Endothelial cell of umbilical vein (primary cell): Measurements from ENCODE around the gene MGME1.

Source experiments
- EZH2 ChIP-seq: IDR thresholded peaks from 2 replicates; pipeline ENCODE4 v1.6.1; 2012; ENCODE audit warnings: borderline replicate concordance, low read depth, mild to moderate bottlenecking, moderate library complexity, low read length, inconsistent platforms; ENCODE audit not compliant: severe bottlenecking
- FOS ChIP-seq: IDR thresholded peaks from 2 replicates; pipeline ENCODE4 v1.6.1; 2011; ENCODE audit warnings: mild to moderate bottlenecking, low read length, moderate library complexity, borderline replicate concordance; ENCODE audit not compliant: insufficient read depth
- MAX ChIP-seq: IDR thresholded peaks from 2 replicates; pipeline ENCODE4 v1.6.1; 2011; ENCODE audit not compliant: insufficient read depth, insufficient read length
- POLR2A ChIP-seq: IDR thresholded peaks from 2 replicates; pipeline ENCODE4 v1.6.1; 2012; ENCODE audit warnings: low read depth, mild to moderate bottlenecking, control low read depth, low read length
- POLR2AphosphoS5 ChIP-seq: IDR thresholded peaks from 2 replicates; pipeline ENCODE4 v1.6.1; 2012; ENCODE audit warnings: low read depth, mild to moderate bottlenecking, control low read depth, low read length, moderate library complexity; ENCODE audit not compliant: insufficient read depth
- TF ChIP-seq, protein P1 (sequence below), 2 donors: IDR thresholded peaks; 1 replicate in 1 of 2; 2 replicates in 1 of 2; pipeline ENCODE4 v1.5.1; 2011; ENCODE audit warnings: low read length in 2 of 2, mild to moderate bottlenecking in 2 of 2, moderate library complexity in 2 of 2, control low read depth in 1 of 2, inconsistent platforms in 1 of 2, low read depth in 1 of 2; ENCODE audit not compliant: insufficient read depth in 1 of 2; ENCODE audit errors: extremely low read depth in 1 of 2

DNA sequence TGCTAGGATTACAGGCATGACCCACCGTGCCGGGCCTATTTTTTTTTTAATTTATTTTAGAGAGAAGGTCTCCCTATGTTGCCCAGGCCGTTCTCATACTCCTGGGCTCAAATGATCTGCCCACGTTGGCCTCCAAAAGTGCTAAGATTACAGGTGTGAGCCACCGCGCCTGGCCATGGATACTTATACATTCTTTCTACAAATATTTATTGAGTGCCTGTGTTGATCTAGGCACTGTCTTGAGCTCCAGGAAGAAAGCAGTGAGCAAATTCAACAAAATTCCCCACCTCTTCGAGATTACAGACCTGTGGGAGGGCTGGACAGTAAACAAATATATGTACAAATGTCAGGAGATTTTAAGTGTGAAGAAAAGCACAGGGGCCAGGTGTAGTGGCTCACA lies 37.9 kb downstream of the MGME1 start:
- TF ChIP-seq, protein P1, sequence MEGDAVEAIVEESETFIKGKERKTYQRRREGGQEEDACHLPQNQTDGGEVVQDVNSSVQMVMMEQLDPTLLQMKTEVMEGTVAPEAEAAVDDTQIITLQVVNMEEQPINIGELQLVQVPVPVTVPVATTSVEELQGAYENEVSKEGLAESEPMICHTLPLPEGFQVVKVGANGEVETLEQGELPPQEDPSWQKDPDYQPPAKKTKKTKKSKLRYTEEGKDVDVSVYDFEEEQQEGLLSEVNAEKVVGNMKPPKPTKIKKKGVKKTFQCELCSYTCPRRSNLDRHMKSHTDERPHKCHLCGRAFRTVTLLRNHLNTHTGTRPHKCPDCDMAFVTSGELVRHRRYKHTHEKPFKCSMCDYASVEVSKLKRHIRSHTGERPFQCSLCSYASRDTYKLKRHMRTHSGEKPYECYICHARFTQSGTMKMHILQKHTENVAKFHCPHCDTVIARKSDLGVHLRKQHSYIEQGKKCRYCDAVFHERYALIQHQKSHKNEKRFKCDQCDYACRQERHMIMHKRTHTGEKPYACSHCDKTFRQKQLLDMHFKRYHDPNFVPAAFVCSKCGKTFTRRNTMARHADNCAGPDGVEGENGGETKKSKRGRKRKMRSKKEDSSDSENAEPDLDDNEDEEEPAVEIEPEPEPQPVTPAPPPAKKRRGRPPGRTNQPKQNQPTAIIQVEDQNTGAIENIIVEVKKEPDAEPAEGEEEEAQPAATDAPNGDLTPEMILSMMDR (IDR thresholded peaks at IDR 0.05; ENCODE audit: extremely low read depth in 1 of 2, insufficient read depth in 1 of 2, low read depth in 1 of 2, low read length in 2 of 2) = no peak
- no peak for TF ChIP-seq EZH2
- TF ChIP-seq POLR2A = no peak
- no peak for TF ChIP-seq FOS
- TF ChIP-seq MAX = no peak
- TF ChIP-seq POLR2AphosphoS5 = no peak
